Skin epidermis (tissue), 12 donors: Measurements from ENCODE around the gene METRNL.
"Not testable (repeated sequence)": the region's sequence is repeated elsewhere in the genome, so short reads cannot be mapped to it uniquely, and the experiment has no call there.

Experiments
- H3K27ac ChIP-seq, 21 experiments: fragments of 200-600 bp; sonication (generic) in 11 of 21; one replicate each; pipeline ENCODE4 v1.5.0; 2020; ENCODE audit warnings: mild to moderate bottlenecking in 3 of 21, inconsistent platforms in 2 of 21, moderate library complexity in 2 of 21
- H3K4me3 ChIP-seq, 7 experiments: fragments of 200-600 bp; sonication (generic) in 2 of 7; one replicate each; pipeline ENCODE4 v1.5.0; 2020; ENCODE audit warnings: inconsistent platforms in 2 of 7, mild to moderate bottlenecking in 2 of 7, moderate library complexity in 1 of 7

METRNL gene, protein sequence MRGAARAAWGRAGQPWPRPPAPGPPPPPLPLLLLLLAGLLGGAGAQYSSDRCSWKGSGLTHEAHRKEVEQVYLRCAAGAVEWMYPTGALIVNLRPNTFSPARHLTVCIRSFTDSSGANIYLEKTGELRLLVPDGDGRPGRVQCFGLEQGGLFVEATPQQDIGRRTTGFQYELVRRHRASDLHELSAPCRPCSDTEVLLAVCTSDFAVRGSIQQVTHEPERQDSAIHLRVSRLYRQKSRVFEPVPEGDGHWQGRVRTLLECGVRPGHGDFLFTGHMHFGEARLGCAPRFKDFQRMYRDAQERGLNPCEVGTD

DNA sequence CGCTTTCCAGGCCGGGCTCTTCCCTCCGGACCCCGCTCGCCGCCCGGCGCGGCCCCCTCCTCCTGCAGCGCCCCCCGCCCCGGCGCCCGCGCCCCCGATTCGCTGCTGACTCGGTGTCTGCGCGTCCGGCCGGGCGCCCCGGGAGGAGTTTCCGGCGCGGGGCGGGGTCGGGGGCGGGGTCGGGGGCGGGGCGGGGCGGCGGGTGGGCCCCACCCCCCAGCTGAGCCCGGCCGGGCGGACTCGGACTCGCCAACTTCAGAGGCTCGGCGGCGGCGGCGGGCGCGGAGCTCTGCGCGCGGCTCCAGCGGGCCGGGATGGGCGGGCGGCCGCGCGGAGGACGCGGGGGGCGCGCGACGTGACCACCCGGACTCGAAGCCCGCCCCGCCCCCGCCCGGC lies at the start of gene METRNL:
TSS of gene METRNL (plus strand) at position 258 of the 396 bp plus-strand sequence. CDS start 207 bp downstream, outside the sequence.
- H3K27ac ChIP-seq: peak within 1 kb of the TSS; percentile 82 to 96 (median 91)
- H3K4me3 ChIP-seq: peak within 1 kb of the TSS; percentile 66 to 87 (median 75)

DNA sequence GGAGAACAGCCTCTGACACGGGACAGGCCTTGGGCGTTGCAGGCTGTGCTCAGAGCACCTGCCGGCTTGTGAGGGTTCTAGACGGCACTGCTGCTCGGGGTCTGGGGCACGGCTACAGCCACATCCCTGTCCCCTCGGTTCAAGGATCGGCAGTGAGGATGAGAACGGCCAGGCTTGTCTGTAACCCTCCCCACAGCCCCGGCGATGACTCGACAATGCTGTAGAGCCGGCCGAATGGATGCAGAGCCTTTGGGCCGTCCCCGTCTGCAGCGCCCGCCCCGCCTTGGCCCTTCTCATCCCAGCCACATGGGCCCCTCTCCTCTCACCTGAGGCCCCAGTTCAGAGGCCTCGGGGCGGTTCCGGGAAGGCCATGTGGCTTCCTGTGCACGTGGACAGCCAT lies 49.0 kb upstream of the METRNL start:
- H3K27ac ChIP-seq: no peak overlapping the region
- no peak overlapping the region for H3K4me3 ChIP-seq

DNA sequence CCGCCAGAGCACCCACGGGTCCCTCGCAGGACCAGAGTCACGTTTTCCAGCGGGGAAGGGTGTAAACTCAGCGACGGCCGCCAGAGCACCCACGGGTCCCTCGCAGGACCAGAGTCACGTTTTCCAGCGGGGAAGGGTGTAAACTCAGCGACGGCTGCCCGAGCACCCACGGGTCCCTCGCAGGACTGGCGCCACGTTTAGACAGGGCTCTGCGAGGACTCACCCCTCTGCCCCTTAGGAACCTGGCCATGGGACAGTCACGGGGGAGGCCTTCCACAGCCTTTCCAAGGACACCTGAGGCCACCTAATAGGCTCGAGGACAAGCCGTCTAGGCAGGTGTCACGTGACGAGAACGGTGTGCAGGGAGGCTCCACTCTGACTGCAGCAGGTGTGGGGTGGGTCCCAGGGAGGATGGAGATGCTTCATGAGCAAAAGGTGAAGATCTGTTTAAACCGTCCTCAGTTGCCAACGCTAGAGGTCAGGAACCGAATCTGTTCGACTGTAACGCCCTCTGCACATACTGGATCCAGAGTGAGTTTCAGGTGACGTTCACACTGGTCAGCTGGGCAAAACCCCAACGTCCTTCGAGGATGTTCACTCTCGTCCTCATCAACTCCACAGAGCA lies 48.0 kb upstream of the METRNL start:
- Histone ChIP-seq H3K4me3 (no peak overlapping the region), H3K27ac (no peak overlapping the region)

DNA sequence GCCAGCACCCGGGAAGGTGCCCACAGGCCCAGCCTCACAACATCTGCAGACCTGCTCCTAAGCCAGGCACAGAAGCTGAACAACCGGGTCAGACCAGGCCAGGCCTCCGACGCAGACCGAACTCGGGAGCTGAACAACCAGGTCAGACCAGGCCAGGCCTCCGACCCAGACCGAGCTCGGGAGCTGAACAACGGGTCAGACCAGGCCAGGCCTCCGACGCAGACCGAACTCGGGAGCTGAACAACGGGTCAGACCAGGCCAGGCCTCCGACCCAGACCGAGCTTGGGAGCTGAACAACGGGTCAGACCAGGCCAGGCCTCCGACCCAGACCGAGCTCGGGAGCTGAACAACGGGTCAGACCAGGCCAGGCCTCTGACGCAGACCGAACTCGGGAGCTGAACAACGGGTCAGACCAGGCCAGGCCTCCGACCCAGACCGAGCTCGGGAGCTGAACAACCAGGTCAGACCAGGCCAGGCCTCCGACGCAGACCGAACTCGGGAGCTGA lies 47.4 kb upstream of the METRNL start:
- H3K27ac ChIP-seq, H3K4me3 ChIP-seq: not testable (repeated sequence)

DNA sequence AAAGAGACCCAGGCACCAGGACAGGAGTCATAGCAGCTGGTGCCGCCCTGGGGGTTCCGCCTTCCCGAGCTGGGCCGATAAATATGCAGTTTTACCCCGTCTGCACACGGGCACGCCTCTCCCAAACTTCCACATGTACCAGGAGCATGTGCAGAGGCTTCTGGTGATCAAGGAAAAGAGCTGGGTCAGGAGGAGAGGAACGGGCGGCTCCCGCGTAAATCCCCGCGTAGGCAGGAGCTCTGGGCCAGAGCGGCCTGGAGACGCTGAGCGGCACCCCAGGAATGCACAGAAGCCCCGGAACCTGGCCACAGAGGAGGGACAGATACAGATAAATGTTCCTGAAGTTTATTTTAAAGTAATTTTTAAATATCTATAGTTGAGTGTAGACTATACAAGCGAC lies 46.6 kb upstream of the METRNL start:
- no peak overlapping the region for H3K27ac ChIP-seq
- no peak overlapping the region for H3K4me3 ChIP-seq

DNA sequence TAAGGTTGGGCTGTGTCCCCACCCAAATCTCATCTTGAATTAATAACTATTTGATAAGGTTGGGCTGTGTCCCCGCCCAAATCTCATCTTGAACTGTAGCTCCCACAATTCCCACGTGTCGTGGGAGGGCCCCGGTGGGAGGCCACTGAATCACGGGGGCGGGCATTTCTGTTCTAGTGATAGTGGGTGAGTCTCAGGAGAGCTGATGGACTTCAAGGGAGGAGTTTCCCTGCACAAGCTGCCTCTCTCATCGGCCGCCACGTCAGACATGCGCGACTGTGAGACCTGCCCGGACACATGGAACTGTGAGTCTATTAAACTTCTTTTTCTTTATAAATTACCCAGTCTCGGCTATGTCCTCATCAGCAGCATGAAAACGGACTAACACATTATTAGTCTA lies 44.9 kb upstream of the METRNL start:
- H3K4me3 ChIP-seq: no peak overlapping the region
- H3K27ac ChIP-seq: no peak overlapping the region

DNA sequence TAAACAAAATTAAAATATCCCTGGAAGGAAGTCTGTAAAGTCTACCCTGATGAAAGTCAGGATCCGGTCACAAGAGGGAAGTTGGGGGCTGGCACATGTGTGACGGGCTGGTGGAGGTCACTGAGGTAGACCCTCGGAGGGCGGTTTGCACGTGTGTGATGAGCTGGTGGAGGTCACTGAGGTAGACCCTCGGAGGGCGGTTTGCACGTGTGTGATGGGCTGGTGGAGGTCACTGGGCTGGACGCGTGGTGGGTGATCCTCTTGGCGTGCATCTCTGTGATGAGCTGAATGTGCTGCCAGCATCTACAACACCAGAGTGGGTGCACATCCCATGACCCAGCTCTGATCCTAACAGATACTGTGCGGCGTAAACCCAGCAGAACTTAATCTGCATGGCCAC lies 43.7 kb upstream of the METRNL start:
- H3K27ac ChIP-seq: no peak overlapping the region
- H3K4me3 ChIP-seq: no peak overlapping the region

DNA sequence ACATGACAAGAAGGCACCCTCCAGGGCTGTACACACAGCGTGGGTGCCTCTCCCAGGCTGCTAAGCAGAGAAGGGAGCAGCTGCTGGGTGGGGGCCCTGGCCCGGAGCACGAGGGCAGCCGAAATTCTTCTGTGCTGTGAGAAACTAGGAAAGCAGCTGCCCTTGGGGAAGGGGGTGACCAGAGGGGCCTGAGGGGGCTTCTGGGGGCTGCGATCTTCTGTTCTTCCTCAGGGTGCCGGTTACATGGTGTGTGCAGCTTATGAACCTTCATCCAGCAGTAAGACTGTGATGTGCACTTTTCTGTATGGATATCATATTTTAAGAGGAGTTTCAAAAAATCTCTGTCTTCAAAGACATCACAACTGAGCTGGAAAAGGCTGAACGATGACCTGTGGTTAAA lies 43.2 kb upstream of the METRNL start:
- no peak overlapping the region for H3K27ac ChIP-seq
- no peak overlapping the region for H3K4me3 ChIP-seq

DNA sequence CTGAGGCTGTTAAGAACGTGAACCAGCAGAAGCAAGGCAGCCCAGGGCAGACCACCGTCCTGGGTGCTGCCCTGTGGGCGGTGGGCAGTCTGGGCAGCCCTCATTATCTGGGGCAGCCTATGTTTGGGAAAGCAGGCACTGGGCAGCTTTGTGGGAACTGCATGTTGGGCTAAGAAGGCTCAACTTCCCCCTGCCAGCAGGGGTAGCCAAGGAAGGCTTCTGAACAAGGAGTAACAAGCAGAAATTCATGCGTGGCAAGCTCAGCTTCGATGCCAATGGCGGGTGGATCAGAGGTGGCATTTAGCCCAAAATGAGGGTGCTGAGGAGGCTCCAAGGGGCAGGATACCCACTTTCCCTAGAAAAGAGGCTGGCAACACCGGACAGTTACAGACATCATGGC lies 42.7 kb upstream of the METRNL start:
- Histone ChIP-seq H3K4me3 (no peak overlapping the region), H3K27ac (no peak overlapping the region)

DNA sequence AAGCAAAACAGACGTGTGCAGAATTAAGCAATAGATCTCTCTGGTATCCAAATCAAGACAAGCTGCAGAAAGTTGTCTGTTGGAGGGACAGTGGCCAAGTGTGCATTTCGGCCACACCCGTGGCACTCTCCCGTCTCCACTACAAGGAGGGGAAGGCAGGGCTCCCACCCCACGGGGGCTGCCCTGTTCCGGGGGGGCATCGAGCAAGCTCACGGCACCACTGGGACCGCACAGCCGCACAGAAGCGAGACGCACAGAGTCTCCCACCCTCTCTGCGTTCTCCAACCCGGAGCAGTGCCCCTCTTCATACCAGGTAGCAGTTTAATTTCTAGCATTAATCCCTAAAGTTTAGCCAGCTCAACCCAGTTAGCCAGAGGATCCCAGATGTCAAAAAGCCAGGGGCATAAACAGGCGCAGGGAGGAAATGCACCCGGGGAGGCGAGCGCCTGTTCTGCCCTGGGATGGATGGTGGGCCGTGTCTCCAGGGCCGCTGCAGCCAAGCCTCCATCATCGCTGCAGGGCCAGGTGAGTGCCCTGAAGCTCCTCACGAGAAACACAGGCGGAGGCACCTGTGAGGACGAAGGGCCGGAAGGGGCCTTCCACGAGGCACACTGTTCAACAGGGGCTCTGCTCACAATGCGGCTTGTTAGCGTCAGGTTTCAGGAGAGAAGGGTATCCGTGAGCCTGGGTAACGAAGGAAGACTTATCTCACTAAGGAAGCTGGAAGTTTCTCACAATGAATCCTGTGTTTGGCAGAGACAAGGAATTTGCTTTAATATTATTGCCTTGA lies 42.1 kb upstream of the METRNL start:
- H3K4me3 ChIP-seq: no peak overlapping the region
- H3K27ac ChIP-seq: peak overlapping the region in 1 of 21 experiments; percentile 9

DNA sequence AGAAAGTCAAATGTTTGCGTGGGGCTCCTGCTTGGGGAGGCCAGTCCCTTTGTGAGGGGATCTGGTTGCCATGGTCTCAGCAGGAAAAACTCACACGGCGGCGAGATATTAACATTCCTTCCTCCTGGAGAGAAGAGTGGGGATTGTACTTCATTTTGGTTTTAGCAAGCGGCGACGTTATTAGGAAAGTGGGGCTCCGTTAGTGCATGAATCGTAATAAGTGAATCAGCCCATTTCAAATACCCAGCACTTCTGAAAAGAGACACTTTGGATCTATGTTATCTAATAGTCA lies 41.6 kb upstream of the METRNL start:
- no peak overlapping the region for H3K4me3 ChIP-seq
- H3K27ac ChIP-seq: no peak overlapping the region

DNA sequence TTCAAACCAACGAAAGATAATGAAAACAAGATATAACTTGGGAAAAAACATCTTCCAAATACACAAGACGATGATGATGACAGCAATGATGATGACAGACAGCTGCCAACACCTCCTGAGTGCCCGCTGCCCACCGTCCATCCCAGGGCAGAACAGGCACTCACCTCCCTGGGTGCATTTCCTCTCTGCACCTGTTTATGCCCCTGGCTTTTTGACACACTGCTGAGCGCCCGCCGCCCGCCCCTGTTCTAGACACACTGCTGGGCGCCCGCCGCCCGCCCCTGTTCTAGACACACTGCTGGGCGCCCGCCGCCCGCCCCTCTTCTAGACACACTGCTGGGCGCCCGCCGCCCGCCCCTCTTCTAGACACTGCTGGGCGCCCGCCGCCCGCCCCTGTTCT lies 40.4 kb upstream of the METRNL start:
- not testable (repeated sequence) for H3K4me3 ChIP-seq, H3K27ac ChIP-seq

DNA sequence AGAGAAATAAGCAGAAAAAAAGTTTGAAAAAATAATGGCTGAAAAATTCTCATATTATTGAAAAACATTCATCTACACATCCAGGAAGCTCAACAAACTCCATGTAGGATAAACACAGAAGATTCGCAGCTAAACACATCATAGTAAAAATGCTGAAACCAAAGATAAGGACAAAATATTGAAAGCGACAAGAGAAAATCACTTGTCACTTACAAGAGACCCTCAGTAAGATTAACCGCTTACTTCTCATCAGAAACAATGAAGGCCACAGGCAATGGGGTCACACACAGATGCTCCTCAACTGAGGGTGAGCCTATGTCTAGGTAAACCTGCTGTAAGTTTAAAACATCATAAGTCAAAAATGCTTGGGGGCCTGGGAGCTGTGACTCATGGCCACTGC lies 38.1 kb upstream of the METRNL start:
- H3K27ac ChIP-seq: no peak overlapping the region
- no peak overlapping the region for H3K4me3 ChIP-seq

DNA sequence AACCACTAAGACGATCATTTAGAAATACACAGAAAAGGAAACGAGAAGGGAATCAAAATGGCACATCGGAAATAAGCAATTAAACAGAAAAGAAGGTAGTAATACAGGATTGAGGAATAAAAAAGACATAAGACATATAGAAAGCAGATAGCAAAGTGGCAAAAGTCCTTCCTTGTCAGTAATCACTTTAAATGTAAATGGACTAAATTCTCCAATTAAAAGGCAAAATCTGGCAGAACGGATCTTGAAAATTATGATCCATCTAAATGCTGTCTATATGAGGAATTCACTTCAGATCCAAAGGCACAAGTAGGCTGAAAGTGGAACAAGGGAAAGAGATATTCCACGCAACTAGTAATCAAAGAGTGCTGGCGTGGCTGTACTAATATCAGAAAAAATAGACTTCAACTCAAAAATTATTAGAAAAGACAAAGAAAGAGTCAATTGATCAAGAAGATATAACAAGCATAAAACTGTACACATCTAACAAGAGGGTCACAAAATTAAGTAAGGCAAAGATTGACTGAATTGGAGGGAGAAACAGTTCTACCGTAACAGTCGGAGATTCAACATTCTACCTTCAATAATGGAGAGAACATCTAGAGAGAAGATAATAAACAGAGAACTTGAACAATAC lies 36.8 kb upstream of the METRNL start:
- Histone ChIP-seq H3K27ac (no peak overlapping the region), H3K4me3 (no peak overlapping the region)

DNA sequence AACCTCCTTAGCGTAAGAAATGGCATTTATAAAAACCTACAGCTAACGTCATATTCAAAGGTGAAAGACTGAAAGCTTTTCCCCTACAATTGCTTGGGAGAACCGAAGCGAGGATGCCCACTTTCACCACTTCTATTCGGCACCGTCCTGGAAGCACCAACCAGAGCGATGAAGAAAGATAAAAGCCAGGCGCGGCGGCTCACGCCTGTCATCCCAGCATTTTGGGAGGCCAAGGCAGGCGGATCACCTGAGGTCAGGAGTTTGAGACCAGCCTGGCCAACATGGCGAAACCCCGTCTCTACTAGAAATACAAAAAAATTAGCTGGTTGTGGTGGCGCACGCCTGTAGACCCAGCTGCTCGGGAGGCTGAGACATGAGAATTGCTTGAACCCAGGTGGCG lies 34.9 kb upstream of the METRNL start:
- H3K4me3 ChIP-seq, H3K27ac ChIP-seq: not testable (repeated sequence)

DNA sequence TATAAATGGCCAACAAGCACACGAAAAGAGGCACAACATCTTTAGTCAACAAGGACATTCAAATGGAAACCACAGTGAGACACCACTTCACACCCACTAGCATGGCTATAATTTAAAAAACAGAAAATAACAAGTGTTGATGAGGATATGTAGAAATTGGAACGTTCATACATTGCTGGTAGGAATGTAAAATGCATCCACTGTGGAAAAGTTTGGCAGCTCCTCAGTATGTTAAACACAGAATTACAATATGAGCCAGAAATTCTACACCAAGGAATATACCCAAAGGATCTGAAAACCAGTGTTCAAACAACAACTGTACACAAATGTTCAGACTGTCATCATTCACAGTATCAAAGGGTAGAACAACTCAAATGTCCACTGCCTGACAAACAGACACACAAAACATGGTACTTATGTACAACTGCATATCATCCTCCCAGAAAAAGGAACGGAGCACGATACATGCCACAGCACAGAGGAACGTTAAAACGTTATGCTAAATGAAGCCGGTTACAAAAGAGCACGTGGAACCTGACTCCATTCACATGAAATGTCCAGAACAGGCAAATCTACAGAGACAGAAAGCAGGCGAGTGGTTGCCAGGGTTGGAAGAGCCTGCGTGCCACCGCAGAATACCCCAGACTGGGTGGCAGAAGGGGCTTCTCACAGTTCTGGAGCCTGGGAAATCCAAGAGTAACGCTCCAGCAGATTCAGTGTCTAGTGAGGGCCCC lies 32.8 kb upstream of the METRNL start:
- no peak overlapping the region for H3K27ac ChIP-seq
- no peak overlapping the region for H3K4me3 ChIP-seq

DNA sequence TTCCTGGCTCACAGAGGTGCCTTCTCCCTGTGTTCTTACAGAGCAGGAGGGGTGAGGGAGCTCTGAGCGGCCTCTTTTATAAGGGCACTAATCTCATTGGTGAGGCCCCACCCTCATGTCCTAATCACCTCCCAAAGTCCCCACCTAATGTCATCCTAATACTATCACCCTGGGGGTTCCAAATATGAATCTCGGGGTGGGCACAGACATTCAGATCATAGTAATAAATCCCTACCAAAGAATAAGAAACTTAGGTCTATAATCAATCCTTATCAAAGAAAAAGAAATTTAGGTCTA lies 32.3 kb upstream of the METRNL start:
- no peak overlapping the region for H3K4me3 ChIP-seq
- H3K27ac ChIP-seq: no peak overlapping the region

DNA sequence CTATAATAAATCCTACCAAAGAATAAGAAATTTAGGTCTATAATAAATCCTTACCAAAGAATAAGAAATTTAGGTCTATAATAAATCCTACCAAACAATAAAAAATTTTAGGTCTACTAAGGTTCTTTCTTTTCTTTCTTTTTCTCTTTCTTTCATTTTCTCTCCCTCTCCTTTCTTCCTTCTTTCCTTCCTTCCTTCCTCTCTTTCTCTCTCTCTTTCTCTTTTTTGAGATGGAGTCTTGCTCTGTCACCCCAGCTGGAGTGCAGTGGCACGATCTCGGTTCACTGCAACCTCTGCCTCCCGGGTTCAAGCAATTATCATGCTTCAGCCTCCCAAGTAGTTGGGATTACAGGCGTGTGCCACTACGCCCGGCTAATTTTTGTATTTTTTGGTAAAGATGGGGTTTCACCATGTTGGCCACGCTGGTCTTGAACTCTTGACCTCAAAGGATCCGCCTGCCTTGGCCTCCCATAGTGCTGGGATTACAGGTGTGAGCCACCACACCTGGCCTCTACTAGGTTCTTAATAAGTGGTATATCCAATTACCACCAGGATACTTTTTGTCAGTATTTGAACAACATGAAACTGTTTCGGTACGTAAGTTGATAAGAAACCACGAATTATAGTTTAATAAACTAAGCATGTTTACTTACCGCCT lies 31.5 kb upstream of the METRNL start:
- H3K27ac ChIP-seq: peak overlapping the region in 18 of 21 experiments; percentile 27 to 92 (median 76)

DNA sequence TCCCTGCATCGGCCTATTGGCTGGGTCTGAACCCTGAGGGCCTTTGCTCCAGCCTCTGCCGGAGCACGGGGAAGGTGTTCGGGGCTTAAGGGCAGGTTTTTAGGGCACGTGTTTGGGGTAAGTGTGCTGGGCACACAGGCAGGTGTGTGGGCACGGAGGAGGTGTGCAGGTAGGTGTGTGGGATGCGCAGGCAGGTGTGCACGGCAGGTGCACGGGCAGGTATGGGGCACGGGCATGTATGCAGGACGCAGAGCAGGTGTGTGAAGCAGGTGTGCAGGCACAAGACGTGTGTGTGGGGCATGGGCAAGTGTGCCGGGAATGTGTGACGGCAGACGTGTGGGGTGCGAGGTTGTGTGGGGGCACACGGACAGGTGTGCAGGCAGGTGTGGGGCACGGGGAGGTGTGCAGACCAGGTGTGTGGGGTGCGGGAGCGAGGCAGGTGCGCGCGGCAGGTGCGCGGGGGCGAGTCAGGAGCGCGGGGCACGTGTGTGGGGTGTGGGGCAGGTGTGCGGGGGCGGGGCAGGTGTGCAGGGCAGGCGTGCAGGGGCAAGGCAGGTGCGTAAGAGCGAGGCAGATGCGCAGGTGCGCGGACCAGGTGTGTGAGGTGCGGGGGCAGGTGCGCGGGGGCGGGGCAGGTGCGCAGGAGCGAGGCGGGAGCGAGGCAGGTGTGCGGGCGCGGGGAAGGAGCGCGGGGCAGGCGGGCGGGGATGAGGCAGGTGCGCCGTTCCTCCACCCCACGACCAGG lies 28.6 kb upstream of the METRNL start:
- Histone ChIP-seq H3K27ac (peak overlapping the region; percentile 37 to 94 (median 88)), H3K4me3 (peak overlapping the region; percentile 52 to 79 (median 62))

More for the DNA sequence above, 31.5 kb upstream of the METRNL start:
- H3K4me3 ChIP-seq: not testable (repeated sequence)
